WI38 (cell line): ENCODE data around the gene IFITM10.
A peak's percentile ranks its signal among the peaks of the same experiment; 100 is the strongest.

ENCODE experiments used
- H3K4me3 ChIP-seq: 2 replicates; pipeline ENCODE4 v1.5.1; 2011; ENCODE audit warnings: low read depth, mild to moderate bottlenecking, control low read depth, low read length
- TF ChIP-seq, protein P1 (sequence below): IDR thresholded peaks from 2 replicates; pipeline ENCODE4 v1.5.1; 2012; ENCODE audit warnings: low read depth, mild to moderate bottlenecking, control low read depth, low read length

Gene IFITM10

DNA sequence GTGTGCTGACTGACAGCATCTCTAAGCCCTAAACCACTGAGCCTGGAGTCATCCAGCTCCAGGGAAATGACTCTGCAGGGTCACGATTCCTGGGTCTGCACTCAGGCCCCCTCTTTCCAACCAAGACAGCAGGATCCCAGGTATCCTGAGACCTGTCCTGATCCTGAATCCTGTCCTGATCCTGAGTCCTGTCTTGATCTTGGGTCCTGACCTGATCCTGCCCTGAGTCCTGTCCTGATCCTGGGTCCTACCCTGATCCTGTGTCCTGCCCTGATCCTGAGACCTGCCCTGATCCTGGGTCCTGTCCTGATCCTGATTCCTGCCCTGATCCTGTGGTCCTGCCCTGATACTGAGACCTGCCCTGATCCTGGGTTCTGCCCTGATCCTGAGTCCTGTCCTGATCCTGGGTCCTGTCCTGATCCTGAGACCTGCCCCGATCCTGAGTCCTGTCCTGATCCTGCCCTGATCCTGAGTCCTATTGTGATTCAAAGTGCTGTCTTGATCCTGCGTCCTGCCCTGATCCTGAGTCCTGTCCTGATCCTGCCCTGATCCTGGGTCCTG, 54.8 kb downstream of the IFITM10 start:
- TF ChIP-seq, protein P1, sequence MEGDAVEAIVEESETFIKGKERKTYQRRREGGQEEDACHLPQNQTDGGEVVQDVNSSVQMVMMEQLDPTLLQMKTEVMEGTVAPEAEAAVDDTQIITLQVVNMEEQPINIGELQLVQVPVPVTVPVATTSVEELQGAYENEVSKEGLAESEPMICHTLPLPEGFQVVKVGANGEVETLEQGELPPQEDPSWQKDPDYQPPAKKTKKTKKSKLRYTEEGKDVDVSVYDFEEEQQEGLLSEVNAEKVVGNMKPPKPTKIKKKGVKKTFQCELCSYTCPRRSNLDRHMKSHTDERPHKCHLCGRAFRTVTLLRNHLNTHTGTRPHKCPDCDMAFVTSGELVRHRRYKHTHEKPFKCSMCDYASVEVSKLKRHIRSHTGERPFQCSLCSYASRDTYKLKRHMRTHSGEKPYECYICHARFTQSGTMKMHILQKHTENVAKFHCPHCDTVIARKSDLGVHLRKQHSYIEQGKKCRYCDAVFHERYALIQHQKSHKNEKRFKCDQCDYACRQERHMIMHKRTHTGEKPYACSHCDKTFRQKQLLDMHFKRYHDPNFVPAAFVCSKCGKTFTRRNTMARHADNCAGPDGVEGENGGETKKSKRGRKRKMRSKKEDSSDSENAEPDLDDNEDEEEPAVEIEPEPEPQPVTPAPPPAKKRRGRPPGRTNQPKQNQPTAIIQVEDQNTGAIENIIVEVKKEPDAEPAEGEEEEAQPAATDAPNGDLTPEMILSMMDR: no peak
- H3K4me3 ChIP-seq: no peak overlapping the region

DNA sequence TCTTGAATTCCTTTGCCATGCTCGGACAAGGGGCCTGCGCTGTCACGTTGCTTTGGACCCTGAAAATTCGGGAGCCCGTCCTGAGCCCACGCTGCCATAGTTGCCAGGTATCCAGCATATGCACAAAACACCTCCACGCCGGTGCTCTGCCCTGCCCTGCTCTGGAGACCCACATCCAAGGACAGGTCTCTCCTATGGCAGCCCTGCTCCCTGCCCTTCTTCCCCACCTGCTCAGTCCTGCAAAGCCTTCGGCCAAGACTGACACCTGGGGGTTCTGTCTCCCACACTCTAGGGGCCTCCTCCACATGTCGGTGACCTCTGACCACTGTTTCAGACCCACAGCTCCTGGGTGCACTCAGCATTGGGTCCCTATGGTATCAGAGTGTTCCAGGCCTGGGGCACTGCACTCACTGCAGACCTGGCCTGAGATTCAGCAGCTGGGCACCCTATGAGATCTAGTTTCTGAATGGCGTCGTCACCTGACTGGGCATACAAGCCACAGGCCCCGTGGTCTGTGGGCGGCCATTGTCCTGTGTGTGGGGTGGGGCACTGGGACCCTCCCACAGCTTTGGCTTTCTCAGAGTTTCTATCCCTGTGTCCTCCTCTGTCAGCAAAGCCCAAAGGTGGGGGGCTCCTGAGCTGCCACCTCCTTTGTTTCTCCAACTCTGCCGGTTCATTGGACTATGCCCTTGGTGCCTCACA, 55.4 kb downstream of the IFITM10 start:
- TF ChIP-seq, protein P1: no peak
- no peak overlapping the region for H3K4me3 ChIP-seq

DNA sequence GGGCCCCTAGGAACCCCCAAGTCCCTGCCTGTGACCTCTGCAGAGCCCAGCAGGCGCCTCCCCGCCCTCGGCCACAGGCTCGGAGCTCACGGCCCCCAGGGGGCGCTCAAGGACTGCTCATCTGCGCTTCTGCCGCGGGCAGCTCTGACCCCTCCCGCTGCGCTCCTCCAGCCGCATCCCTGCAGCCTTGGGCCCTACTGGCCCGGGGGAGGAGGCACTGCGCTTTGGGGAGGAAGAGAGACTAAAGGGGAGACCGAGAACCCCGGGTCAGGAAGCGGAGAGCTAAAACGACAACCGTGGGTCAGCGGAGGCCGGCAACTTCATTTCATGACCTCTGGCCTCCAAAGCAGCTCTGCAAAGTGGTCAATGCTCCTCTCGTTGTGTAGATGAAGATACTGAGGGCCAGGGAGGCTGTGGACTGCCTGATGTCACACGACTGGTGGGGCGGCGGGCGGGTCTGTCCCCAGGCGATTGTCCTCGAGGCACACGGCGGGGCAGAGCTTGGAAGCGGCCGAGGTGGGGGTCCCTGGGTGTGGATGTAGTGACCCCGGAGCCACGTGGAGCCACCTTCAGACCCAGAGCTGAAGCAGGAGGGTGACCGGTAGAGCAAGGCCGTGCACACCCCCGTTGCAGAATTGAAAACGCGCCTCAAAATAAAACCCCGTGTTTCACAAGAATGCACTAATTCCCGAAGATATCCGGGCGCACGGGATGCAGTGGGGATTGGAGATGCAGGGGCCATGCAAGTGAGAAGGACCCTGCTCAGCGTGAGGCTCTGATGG, 56.1 kb downstream of the IFITM10 start:
- TF ChIP-seq, protein P1: peak; percentile 87
- no peak overlapping the region; the same call in 1 of the 2 replicates for H3K4me3 ChIP-seq

DNA sequence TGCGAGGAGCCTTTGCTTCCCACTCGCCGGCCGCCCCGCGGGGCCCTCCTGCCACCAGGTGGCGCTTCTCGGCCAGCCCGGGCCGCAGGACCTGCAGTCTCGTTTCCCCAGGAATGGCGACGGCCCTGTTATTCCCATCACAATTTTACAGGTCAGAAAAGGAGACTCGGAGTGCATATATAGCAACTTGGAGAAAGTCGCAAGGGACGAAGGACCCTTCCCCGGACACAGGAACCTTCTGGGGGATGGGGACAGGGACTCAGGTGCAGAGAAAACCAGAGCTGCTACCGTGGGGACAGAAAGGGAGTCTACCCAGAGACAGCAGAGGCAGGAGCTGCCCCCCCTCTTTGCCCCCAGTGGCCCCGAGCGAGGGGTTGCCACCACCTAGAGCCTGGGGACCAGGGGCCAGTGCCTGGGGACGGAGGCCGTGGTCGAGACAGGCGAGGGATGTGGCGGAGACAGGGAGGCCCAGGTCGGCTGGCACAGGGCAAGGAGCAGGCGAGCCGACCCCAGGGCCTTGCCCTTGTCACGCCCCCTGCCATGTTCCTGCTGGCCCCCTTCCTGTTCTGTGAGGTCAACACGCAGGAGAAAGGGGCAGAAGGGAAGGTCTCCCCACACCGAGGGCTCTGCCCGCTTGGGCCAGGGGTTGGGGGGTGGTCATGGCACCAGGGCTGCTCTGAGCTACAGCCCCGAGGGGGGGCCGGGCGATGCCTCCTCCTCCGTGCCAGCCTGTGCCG, 56.9 kb downstream of the IFITM10 start:
- peak overlapping the region; percentile 44 for H3K4me3 ChIP-seq
- TF ChIP-seq, protein P1: peak; percentile 84

DNA sequence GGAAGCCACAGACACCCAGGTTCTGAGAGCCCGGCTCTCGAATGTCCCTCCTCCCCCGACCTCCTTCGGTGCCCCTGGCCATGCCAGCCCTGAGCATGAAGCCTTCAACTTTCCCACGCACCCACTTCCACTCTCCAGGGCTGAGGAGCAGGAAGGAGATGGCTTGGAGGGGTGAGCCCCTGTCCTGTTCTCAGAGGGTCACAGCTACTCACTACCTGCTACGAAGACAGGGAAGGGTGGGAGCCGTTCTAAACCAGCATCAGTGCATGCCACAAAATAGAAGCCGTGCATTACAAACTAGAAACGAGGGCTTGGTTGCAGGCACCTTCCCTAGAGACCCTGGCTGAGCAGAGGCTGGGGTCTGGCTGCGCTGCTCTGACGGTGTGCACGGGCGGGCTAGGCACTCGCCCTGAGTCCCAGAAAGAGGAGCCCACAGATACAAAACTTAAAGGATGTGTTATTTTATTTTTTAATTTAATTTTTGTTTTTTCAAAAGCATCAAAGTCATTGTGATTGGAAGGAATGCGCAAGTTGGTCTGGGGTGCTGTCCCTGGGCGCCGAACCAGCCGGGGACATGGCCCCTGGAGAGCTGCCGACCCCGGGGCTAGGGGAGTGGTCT, 57.6 kb downstream of the IFITM10 start:
- H3K4me3 ChIP-seq: no peak overlapping the region
- TF ChIP-seq, protein P1: no peak

DNA sequence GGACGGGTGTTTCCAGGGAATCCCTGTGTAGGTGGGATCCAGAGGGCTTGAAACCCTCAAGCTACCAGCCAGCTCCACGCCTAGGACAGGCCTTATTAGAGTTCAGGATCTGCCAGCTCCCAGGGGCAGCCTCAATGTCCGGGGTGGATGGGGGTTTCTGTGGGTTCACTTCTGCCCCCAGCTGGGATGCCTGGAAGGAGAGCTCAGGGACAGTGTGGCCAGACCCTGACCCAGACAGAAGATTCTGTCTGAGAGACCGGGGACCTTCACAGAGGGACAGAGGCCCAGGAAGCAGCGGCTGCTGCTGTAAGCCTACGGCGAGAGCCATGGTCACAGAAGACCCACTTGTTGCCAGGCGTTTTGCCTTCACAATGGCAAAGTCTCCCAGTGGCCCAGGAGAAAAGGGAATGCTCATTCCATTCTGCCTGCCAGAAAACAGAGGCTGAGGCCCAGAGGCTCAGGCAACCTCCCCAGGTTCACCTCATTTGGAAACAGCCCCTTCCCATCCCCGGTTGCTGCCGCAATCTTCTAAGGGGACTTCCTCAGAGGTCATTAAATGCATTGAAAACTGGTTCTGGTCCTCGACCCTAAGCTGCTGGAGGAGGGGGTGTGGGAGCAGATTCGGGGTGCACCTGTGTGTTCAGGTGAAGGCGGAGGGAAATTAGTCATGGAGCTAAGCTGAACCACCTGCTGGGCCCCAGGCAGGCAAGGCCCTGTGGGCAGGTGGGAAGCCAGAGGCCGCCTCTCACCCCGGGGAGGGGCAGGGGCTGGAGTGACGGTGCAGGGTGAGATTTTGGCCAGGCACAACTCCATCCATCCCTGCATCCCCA, 58.3 kb downstream of the IFITM10 start:
- H3K4me3 ChIP-seq: no peak overlapping the region
- TF ChIP-seq, protein P1: no peak
